Measurements from ENCODE around the gene TBL2. TPM values are rescaled to one million over a fixed set of nuclear protein-coding genes. Genes with fewer than 3 reads are reported as not detected.

The TBL2 gene
- total RNA-seq, 1 experiment from 2014 or later, result 62.8 TPM

GRCh38 chr7:73565675-73566340, 12.6 kb downstream of the TBL2 start:
- TF ChIP-seq EZH2phosphoT487 (IDR thresholded peaks at IDR 0.05; ENCODE audit: borderline replicate concordance, low read length) (no peak), EZH2 (IDR thresholded peaks at IDR 0.05; ENCODE audit: low read length, unreplicated experiment) (no peak), CTCF (conservative IDR thresholded peaks at IDR 0.05; ENCODE audit: low read depth, low read length) (no peak)
- ATAC-seq, result no peak

GRCh38 chr7:73560109-73560835, 18.1 kb downstream of the TBL2 start:
- DNase-seq (peak; percentile 57), ATAC-seq (no peak)
- Histone ChIP-seq H3K27ac (ENCODE audit: low read length) (no peak overlapping the region), H3K36me3 (ENCODE audit: low read depth, low read length) (no peaks in the 10 kb centered on the region), H3K79me2 (ENCODE audit: low read length) (peaks cover 17% of the 10 kb centered on the region), H3K9ac (ENCODE audit: low read length) (no peak overlapping the region), H4K20me1 (ENCODE audit: low read length) (peaks cover 15% of the 10 kb centered on the region; the same call in 1 of the 2 replicates), H3K27me3 (ENCODE audit: low read length) (no peaks in the 10 kb centered on the region), H3F3A (ENCODE audit: low read length, unreplicated experiment) (no peaks in the 10 kb centered on the region), H3K9me2 (replicated peaks; ENCODE audit: low read length) (no peaks in the 10 kb centered on the region), H3K4me3 (ENCODE audit: low read length) (no peak overlapping the region), H3K9me3 (ENCODE audit: low read length) (no peaks in the 10 kb centered on the region), H2AFZ (ENCODE audit: low read length) (peak overlapping the region; percentile 47; the same call in 1 of the 2 replicates), H3K4me2 (ENCODE audit: low read length) (no peak overlapping the region), H3K4me1 (ENCODE audit: insufficient read depth, low read length) (peaks cover 13% of the 10 kb centered on the region)
- ChIA-PET CTCF (no interaction called here), POLR2A (ENCODE audit: unreplicated experiment) (no interaction called here)
- no TSS peak for BruUV-seq (replicated peaks)
- TF ChIP-seq EZH2 (IDR thresholded peaks at IDR 0.05; ENCODE audit: low read length, unreplicated experiment) (no peak), CTCF (conservative IDR thresholded peaks at IDR 0.05; ENCODE audit: low read depth, low read length) (no peak), EZH2phosphoT487 (IDR thresholded peaks at IDR 0.05; ENCODE audit: borderline replicate concordance, low read length) (no peak)
- intact Hi-C loops (cut with micrococcal nuclease), result no loop called here

More at GRCh38 chr7:73565675-73566340, 12.6 kb downstream of the TBL2 start:
- H3K4me3 ChIP-seq (ENCODE audit: low read length), result peak overlapping the region; percentile 35; the same call in 1 of the 2 replicates
- H3F3A ChIP-seq (ENCODE audit: low read length, unreplicated experiment), result no peaks in the 10 kb centered on the region
- BruUV-seq (replicated peaks), result no TSS peak
- no peaks in the 10 kb centered on the region for H3K27me3 ChIP-seq (ENCODE audit: low read length)
- H3K4me2 ChIP-seq (ENCODE audit: low read length), result peak overlapping the region; percentile 59
- no peak overlapping the region for H3K27ac ChIP-seq (ENCODE audit: low read length)
- H3K4me1 ChIP-seq (ENCODE audit: insufficient read depth, low read length), result no peaks in the 10 kb centered on the region
- H2AFZ ChIP-seq (ENCODE audit: low read length), result no peak overlapping the region
- intact Hi-C loops (cut with micrococcal nuclease), result no loop called here
- ChIA-PET POLR2A (ENCODE audit: unreplicated experiment) (interaction anchor here (1.0 kb wide), 1 partner anchor 13 kb away, joined by 8 read pairs; the partner anchor contains the start of gene TBL2), CTCF (no interaction called here)
- H3K9me3 ChIP-seq (ENCODE audit: low read length), result no peaks in the 10 kb centered on the region
- no peaks in the 10 kb centered on the region for H3K9me2 ChIP-seq (replicated peaks; ENCODE audit: low read length)
- no peak overlapping the region for H3K9ac ChIP-seq (ENCODE audit: low read length)
- H4K20me1 ChIP-seq (ENCODE audit: low read length), result no peaks in the 10 kb centered on the region
- no peak for DNase-seq
- no peaks in the 10 kb centered on the region for H3K79me2 ChIP-seq (ENCODE audit: low read length)
- peaks cover 10% of the 10 kb centered on the region; the same call in 1 of the 2 replicates for H3K36me3 ChIP-seq (ENCODE audit: low read depth, low read length)

All from PC-3 (cell line).